Hematopoietic multipotent progenitor cell (in vitro differentiated cells): ENCODE measurements around the gene TMEM138. TPM values are rescaled to one million over a fixed set of nuclear protein-coding genes. Genes with fewer than 3 reads are reported as not detected.

Source experiments
- DNase-seq, 3 donors: peaks; one replicate each; pipeline ENCODE4 v3.0.0-alpha.2; 2011 to 2015; ENCODE audit warnings: low read depth in 2 of 3, low spot score in 2 of 3
- total RNA-seq: library from RNA; depleted of rRNA; stranded (reverse); fragments of >200 nt; gene quantifications from one replicate; pipeline ENCODE4 v1.2.3, GENCODE V29; 2012

Gene TMEM138
- total RNA-seq, 1 donor, result 15.9 TPM

DNA sequence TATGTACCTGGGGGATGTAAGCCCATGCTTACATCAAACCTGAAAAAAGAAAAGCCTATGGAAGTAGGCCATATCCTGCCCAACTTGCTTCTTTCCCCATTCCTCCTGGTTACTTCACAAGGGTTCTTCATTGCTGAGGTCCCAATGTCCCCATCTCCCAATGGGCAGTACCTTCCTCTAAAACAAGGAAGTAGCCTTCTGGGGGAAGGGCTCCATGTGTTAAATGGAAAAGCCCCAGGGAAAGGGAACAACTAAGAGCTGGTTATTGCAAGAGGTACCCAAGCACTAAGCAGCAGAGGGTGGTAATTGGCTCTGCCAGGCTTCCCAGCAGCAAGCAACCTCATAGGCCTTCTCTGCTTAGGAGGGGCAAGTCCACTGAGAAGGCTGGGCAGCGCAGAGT lies 41.5 kb downstream of the TMEM138 start:
- DNase-seq, result no peak

- DNase-seq, result no peak
These were observed 41.9 kb downstream of the TMEM138 start for GRCh38 chr11:61404103-61404502.

DNA sequence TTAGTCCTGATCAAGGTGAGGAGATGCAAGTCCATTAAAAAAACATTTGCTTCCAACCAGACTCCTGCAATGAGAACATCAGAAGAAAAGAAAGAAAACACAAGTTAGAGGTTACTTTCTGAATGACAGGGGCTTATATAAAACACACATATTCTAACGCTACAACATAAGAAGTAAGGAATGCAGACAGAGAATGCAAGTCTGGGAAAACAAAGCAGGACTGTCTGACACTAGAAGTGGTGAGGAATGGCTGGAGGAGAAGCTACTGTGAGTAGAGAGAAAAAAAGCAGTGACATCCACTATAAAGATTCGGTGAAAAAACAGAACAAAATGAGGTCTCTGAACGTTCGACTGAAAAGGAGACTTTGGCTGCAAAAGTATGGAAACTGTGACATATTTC lies 42.5 kb downstream of the TMEM138 start:
- no peak for DNase-seq

DNA sequence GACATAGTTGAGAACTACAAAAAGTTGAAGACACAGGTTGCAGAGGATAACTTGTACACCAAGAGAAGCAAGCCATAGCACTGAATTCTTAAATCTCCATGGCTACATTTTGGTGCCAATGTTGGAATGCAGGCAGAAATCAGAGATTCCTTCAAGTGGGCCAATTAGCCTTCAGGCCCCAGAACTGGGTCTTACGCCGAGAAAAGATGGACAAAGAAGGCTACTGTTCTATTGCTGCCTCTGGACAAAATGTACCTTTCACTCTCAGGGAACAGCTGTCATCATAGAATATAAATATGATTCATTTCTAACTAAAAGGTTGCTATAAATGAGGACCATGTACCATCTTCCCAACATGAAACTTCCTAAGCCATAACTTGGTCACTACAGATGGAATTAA lies 43.9 kb downstream of the TMEM138 start:
- no peak for DNase-seq

DNA sequence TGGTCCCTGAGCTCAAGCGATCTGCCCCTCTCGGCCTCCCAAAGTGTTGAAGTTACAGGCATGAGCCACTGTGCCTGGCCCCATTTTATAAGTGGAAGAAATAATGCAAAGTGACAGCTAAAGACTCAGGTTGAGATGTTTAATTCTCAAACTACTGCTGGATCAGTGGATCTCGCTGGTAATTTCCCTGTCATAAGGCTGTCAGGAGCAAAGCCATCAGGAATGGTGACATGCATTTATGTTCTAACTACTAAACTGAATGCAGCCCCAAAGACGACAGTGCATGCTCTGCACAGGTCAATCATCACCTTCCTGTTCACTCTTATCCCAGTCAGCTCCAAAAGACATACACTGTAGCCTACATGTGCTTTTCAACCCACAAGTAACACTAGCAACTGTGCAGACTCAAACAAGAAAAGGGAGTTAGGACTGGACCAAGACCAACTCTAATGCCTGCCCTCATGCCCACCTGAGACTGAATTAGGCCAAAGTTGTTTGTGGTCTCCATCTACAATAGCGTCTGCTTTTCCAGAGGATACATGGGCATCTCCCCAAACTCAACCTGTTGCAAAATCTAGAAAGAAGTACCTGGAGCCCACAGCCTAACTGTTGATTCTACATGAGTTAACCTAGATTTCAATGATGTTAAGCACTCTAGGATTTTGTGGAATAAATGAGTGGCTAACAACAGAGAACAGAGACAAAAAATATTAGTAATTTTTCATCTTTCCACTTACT lies 45.0 kb downstream of the TMEM138 start:
- DNase-seq, result no peak

GRCh38 chr11:61411589-61411988 lies 49.4 kb downstream of the TMEM138 start:
- DNase-seq, result no peak

DNA sequence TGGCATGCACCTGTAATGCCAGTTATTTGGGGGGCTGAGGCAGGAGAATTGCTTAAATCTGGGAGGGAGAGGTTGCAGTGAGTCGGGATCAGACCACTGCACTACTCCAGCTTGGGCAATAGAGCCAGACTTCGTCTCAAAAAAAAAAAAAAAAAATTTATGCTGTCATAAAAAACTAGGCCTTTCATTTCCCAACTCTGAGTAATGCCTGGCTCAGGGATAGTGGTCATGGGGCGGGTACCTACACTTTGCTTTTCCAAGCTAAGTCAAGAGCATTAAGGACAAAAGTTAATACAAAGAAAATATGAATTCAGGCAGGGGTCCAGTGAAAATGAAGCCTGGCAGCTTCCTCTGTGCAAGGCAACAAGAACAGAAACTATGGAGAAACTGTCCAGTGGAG lies 51.3 kb downstream of the TMEM138 start:
- no peak for DNase-seq

GRCh38 chr11:61414547-61414946 lies 52.4 kb downstream of the TMEM138 start:
- DNase-seq, result no peak

- DNase-seq, result no peak
These were observed 53.2 kb downstream of the TMEM138 start for GRCh38 chr11:61415381-61415780.

DNA sequence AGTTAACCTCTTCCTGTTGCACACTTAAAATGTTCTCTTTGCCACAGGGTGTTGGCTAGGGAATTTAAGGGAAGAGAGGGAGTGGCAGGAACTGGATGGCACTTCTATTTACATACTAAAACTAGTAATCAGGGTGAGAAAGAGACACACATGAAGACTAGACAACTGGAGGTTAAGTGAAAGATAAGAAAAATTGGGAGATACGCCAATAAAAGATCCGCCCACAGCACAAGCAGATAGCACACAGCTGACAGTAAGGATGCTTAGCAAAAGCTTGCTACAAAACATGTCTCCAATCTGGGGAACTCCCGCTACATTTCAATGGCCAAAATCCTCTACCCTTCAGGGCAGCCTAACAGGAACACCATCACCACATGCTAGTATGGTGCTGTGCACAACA lies 54.8 kb downstream of the TMEM138 start:
- no peak for DNase-seq

- peak in 2 of 3 donors; percentile 63 to 91 for DNase-seq
These were observed 55.5 kb downstream of the TMEM138 start for GRCh38 chr11:61417670-61418069.

DNA sequence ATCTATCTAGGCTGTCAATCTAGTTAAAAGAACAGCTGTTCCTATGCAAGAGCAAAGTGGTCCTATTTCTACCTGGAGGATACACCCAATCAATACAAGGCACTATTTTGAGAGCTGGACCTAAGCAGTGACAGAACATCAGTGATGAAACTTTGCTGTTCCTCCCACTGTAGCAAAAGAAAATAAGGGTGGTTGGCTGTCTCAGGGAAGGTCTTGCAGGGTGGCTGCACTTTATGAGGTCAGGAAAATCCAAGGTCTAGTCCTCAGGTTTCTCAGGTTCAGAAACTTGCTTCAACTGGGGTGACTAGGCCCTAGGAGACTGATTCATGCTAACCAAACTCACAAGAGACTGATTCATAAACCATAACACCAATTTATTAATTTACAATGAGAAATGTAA lies 56.0 kb downstream of the TMEM138 start:
- no peak for DNase-seq

Other genes starting within 250 kb of the TMEM138 start
- 6.7 TPM for gene VPS37C, start 200.9 kb upstream of the TMEM138 start, total RNA-seq
- gene PGA3, start 158.9 kb upstream of the TMEM138 start, total RNA-seq, result not detected
- gene PGA4, start 140.0 kb upstream of the TMEM138 start, total RNA-seq, result under 0.01 TPM
- gene PGA5, start 121.2 kb upstream of the TMEM138 start, total RNA-seq, result not detected
- gene VWCE, start 67.1 kb upstream of the TMEM138 start, total RNA-seq, result 4.0 TPM
- 194 TPM for gene DDB1, start 29.3 kb upstream of the TMEM138 start, total RNA-seq
- gene TKFC, start 29.1 kb upstream of the TMEM138 start, total RNA-seq, result 59.8 TPM
- 59.0 TPM for gene CYB561A3, start 492 bp upstream of the TMEM138 start, total RNA-seq
- 20.5 TPM for gene TMEM216, start 30.2 kb downstream of the TMEM138 start, total RNA-seq
- gene CPSF7, start 67.6 kb downstream of the TMEM138 start, total RNA-seq, result 66.5 TPM
- gene SDHAF2, start 67.8 kb downstream of the TMEM138 start, total RNA-seq, result 60.6 TPM
- under 0.01 TPM for gene LRRC10B, start 146.4 kb downstream of the TMEM138 start, total RNA-seq
- 0.27 TPM for gene SYT7, start 218.7 kb downstream of the TMEM138 start, total RNA-seq